Activated CD4-positive, alpha-beta T cell treated with anti-CD3 and anti-CD28 coated beads, Interleukin-2, amount 10 ng/mL, durations not matched to agents 24 days and 14 days (primary cell): ENCODE data around the gene DNMBP. TPM values are rescaled to one million over a fixed set of nuclear protein-coding genes. Genes with fewer than 3 reads are reported as not detected.
"Not testable (repeated sequence)": the region's sequence is repeated elsewhere in the genome, so short reads cannot be mapped to it uniquely, and the experiment has no call there.

Experiments
- DNase-seq: peaks from one replicate; pipeline ENCODE4 v3.0.0; 2022
- H3K27ac Mint-ChIP-seq: one replicate; pipeline ENCODE4 v1.8.0; 2022; ENCODE audit warnings: mild to moderate bottlenecking, mixed read lengths
- H3K27me3 Mint-ChIP-seq: one replicate; pipeline ENCODE4 v1.8.0; 2022; ENCODE audit warnings: mixed read lengths
- H3K36me3 Mint-ChIP-seq: one replicate; pipeline ENCODE4 v1.8.0; 2022; ENCODE audit warnings: low read depth, mild to moderate bottlenecking, mixed read lengths
- H3K4me1 Mint-ChIP-seq: one replicate; pipeline ENCODE4 v1.8.0; 2021; ENCODE audit warnings: mixed read lengths
- H3K4me3 Mint-ChIP-seq: one replicate; pipeline ENCODE4 v1.8.0; 2022; ENCODE audit warnings: mild to moderate bottlenecking, moderate library complexity, mixed read lengths
- H3K9me3 Mint-ChIP-seq: one replicate; pipeline ENCODE4 v1.8.0; 2021; ENCODE audit warnings: mixed read lengths
- intact Hi-C: fragments of 100-400 bp; cut with micrococcal nuclease; formaldehyde crosslinking; loops from one replicate; pipeline ENCODE4 v1.15.1; 2023
- total RNA-seq: library from RNA; stranded (reverse); gene quantifications from 2 replicates; pipeline ENCODE4 v1.2.3, GENCODE V29; 2022

DNMBP gene
- total RNA-seq, 1 donor from 2014 or later = 1.3 TPM

DNA sequence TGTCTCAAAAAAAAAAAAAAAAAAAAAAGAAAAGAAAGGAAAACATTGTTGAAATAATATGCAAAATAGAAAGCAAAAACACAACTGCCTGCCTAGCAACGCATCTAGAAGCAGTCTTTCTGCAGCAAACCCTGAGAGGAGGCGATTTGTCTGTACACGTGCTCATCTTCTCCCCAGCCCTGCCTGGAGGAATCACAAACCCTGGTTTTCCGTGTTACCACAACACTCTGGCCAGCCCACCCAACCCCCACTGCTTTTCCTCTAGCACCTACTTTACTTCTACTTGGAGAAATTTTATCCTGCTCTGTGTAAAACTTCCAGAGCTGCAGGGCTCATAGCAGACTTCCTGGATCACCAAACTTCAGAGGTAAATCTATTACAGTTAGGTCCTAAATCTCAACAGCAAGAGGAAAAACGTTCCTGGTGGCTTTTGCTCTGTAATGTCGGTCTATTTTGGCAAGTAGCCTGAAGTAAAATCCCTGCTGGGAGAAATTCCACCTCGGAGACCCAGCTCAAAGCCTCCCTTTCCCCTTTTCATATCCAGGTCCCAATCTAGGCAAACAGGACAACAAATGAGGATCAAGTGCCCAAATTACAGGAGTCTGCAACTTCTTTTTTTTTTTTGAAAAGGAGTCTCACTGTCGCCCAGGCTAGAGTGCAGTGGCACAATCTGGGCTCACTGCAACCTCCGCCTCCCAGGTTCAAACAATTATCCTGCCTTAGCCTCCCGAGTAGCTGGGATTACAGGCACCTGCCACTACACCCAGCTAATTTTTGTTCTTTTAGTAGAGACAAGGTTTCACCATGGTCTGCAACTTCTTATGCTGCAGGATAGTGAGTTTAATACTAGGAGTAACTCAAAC is 91.6 kb downstream of the DNMBP start:
- DNase-seq = no peak
- H3K4me3 Mint-ChIP-seq = no peak overlapping the region
- H3K9me3 Mint-ChIP-seq = no peaks in the 10 kb centered on the region
- intact Hi-C loops = no loop called here
- peaks cover 3% of the 10 kb centered on the region for H3K4me1 Mint-ChIP-seq
- no peaks in the 10 kb centered on the region for H3K36me3 Mint-ChIP-seq
- H3K27ac Mint-ChIP-seq = no peak overlapping the region
- H3K27me3 Mint-ChIP-seq = no peaks in the 10 kb centered on the region

GRCh38 chr10:99916776-99917175 is 93.0 kb downstream of the DNMBP start:
- H3K27ac Mint-ChIP-seq = no peak overlapping the region
- no peaks in the 10 kb centered on the region for H3K27me3 Mint-ChIP-seq
- H3K9me3 Mint-ChIP-seq = no peaks in the 10 kb centered on the region
- intact Hi-C loops = no loop called here
- H3K36me3 Mint-ChIP-seq = no peaks in the 10 kb centered on the region
- H3K4me3 Mint-ChIP-seq = no peak overlapping the region
- no peak for DNase-seq
- H3K4me1 Mint-ChIP-seq = no peaks in the 10 kb centered on the region

- no peaks in the 10 kb centered on the region for H3K4me1 Mint-ChIP-seq
- no peak for DNase-seq
- H3K4me3 Mint-ChIP-seq = no peak overlapping the region
- no peaks in the 10 kb centered on the region for H3K36me3 Mint-ChIP-seq
- H3K27me3 Mint-ChIP-seq = no peaks in the 10 kb centered on the region
- H3K27ac Mint-ChIP-seq = no peak overlapping the region
- intact Hi-C loops = no loop called here
- H3K9me3 Mint-ChIP-seq = no peaks in the 10 kb centered on the region
These were observed 94.3 kb downstream of the DNMBP start for GRCh38 chr10:99915414-99915813.

DNA sequence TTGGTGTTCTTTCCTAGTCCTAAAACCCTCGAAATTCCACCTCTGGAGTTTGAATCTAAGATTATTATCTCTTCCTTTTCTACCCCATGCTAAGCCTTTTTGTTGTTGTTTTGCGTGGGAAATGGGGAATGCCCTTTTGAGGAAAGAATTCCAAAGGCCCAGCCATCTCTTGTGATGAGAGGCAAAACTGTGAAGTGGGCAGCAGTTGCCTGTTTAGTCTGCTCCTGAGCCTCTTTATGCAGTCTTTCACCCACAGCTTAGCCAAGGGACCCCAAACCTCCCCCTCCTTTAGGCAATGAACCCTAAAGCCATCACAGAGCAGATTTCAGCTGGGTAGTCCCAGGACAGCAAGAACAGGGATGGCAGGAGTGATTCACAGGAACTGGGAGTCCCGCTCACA is 95.5 kb downstream of the DNMBP start:
- H3K27me3 Mint-ChIP-seq = no peaks in the 10 kb centered on the region
- no peaks in the 10 kb centered on the region for H3K4me1 Mint-ChIP-seq
- intact Hi-C loops = no loop called here
- no peak for DNase-seq
- H3K27ac Mint-ChIP-seq = no peak overlapping the region
- no peaks in the 10 kb centered on the region for H3K36me3 Mint-ChIP-seq
- H3K4me3 Mint-ChIP-seq = no peak overlapping the region
- no peaks in the 10 kb centered on the region for H3K9me3 Mint-ChIP-seq

DNA sequence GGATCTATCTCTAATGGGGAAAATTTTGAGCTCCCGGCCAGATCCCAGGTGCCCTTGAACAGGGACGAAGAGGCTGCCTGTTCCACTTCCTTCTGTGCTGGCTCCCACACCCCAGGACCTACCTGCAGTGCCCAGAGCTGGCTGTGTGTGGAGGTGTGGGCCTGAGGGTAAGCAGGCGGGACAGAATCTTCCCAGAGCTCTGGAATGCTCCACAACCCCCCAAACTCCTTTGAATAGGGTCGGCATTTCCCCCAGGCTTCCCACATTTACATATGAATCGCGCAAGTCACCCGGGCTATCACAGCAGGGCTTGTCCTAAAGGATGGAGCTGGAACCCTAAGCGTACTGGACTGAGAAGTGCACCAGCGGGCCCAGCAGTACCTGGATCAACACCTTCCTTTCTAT is 95.9 kb downstream of the DNMBP start:
- Mint-ChIP-seq H3K36me3 (no peaks in the 10 kb centered on the region), H3K27ac (no peak overlapping the region), H3K4me1 (peaks cover 2% of the 10 kb centered on the region), H3K4me3 (no peak overlapping the region), H3K27me3 (no peaks in the 10 kb centered on the region), H3K9me3 (no peaks in the 10 kb centered on the region)
- no peak for DNase-seq
- intact Hi-C loops = no loop called here

GRCh38 chr10:99912041-99912440 is 97.7 kb downstream of the DNMBP start:
- intact Hi-C loops = no loop called here
- H3K27ac Mint-ChIP-seq = no peak overlapping the region
- H3K4me3 Mint-ChIP-seq = no peak overlapping the region
- DNase-seq = no peak
- H3K4me1 Mint-ChIP-seq = peaks cover 5% of the 10 kb centered on the region
- H3K9me3 Mint-ChIP-seq = no peaks in the 10 kb centered on the region
- H3K36me3 Mint-ChIP-seq = peaks cover 3% of the 10 kb centered on the region
- no peaks in the 10 kb centered on the region for H3K27me3 Mint-ChIP-seq

GRCh38 chr10:99908512-99908911 is 101.2 kb downstream of the DNMBP start:
- H3K4me3 Mint-ChIP-seq = no peak overlapping the region
- intact Hi-C loops = no loop called here
- peaks cover 5% of the 10 kb centered on the region for H3K4me1 Mint-ChIP-seq
- peaks cover 3% of the 10 kb centered on the region for H3K36me3 Mint-ChIP-seq
- DNase-seq = peak; percentile 58
- H3K9me3 Mint-ChIP-seq = no peaks in the 10 kb centered on the region
- H3K27ac Mint-ChIP-seq = no peak overlapping the region
- H3K27me3 Mint-ChIP-seq = no peaks in the 10 kb centered on the region

DNA sequence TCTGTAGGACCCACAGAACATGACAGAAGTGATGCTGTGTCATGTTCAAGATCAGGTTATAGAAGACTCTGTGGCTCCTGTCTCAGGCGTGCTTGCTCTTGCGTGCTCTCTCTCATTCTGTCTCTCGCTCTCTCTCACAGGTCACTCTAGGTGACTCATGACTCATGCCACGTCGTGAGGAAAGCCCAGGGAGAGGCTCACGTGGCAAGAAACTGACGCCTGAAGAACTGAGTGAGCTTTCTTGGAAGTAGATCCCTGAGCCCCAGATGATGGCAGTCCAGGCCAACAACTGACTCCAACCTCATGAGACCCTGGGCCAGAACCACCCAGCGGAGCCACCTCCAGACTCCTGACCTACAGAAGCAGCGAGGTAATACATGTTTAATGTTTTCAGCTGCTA is 103.3 kb downstream of the DNMBP start:
- no peaks in the 10 kb centered on the region for H3K9me3 Mint-ChIP-seq
- H3K27ac Mint-ChIP-seq = no peak overlapping the region
- peaks cover 3% of the 10 kb centered on the region for H3K36me3 Mint-ChIP-seq
- peaks cover 5% of the 10 kb centered on the region for H3K4me1 Mint-ChIP-seq
- no peaks in the 10 kb centered on the region for H3K27me3 Mint-ChIP-seq
- DNase-seq = no peak
- H3K4me3 Mint-ChIP-seq = no peak overlapping the region
- intact Hi-C loops = no loop called here

- Mint-ChIP-seq H3K4me3 (no peak overlapping the region), H3K4me1 (peaks cover 5% of the 10 kb centered on the region), H3K27ac (no peak overlapping the region), H3K36me3 (peaks cover 3% of the 10 kb centered on the region), H3K27me3 (no peaks in the 10 kb centered on the region), H3K9me3 (no peaks in the 10 kb centered on the region)
- no peak for DNase-seq
- intact Hi-C loops = no loop called here
These were observed 103.8 kb downstream of the DNMBP start for GRCh38 chr10:99905971-99906370.

- Mint-ChIP-seq H3K9me3 (no peaks in the 10 kb centered on the region), H3K27me3 (no peaks in the 10 kb centered on the region), H3K4me1 (no peaks in the 10 kb centered on the region), H3K36me3 (no peaks in the 10 kb centered on the region), H3K27ac (no peak overlapping the region), H3K4me3 (no peak overlapping the region)
- intact Hi-C loops = no loop called here
- DNase-seq = no peak
These were observed 113.9 kb downstream of the DNMBP start for GRCh38 chr10:99895867-99896266.

- H3K9me3 Mint-ChIP-seq, DNase-seq, H3K27me3 Mint-ChIP-seq, H3K27ac Mint-ChIP-seq, intact Hi-C loops, H3K4me3 Mint-ChIP-seq, H3K36me3 Mint-ChIP-seq, H3K4me1 Mint-ChIP-seq: not testable (repeated sequence)
These were observed 114.7 kb downstream of the DNMBP start for GRCh38 chr10:99895066-99895465.

DNA sequence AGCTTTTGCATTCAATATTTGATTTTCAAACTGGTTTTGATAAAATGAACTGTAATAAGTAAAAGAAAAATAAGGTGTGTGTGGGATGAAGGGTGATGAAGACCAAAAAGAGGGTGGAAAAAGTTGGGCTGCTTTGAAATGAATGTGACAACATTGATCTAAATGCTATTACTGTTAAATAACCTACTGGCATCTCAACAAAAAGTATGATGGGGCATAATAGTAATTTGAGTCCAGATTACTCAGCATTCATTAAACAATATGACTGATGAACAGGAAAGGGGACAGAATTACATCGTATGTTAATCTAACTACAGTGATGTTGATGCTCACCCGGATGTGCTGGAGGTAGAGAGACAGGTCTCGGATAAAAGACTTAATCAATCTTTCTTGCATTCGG is 115.1 kb downstream of the DNMBP start:
- no peaks in the 10 kb centered on the region for H3K4me1 Mint-ChIP-seq
- no peaks in the 10 kb centered on the region for H3K9me3 Mint-ChIP-seq
- no peak overlapping the region for H3K27ac Mint-ChIP-seq
- no peak overlapping the region for H3K4me3 Mint-ChIP-seq
- H3K27me3 Mint-ChIP-seq = no peaks in the 10 kb centered on the region
- DNase-seq = no peak
- no peaks in the 10 kb centered on the region for H3K36me3 Mint-ChIP-seq
- intact Hi-C loops = no loop called here

DNA sequence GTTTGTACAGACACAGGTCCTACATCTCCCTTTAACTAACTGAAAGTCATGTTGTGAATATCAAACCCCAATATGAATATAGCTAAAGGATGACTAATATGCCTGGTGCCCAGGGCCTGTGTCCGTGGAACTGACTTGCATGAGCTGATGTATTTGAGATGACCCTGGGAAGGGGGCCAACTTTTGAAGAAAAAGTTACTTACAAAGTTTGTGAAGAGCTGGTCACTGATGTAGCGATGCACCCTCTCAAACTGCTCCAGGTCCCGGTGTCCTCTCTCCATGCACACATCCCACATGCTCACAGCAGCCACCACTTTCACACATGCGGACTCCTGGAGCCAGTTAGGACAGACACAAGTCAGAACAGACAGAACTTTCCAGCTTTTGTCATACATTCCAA is 121.1 kb downstream of the DNMBP start:
- Mint-ChIP-seq H3K27ac (no peak overlapping the region), H3K4me3 (no peak overlapping the region), H3K9me3 (no peaks in the 10 kb centered on the region), H3K27me3 (no peaks in the 10 kb centered on the region), H3K36me3 (no peaks in the 10 kb centered on the region), H3K4me1 (no peaks in the 10 kb centered on the region)
- intact Hi-C loops = no loop called here
- no peak for DNase-seq

DNA sequence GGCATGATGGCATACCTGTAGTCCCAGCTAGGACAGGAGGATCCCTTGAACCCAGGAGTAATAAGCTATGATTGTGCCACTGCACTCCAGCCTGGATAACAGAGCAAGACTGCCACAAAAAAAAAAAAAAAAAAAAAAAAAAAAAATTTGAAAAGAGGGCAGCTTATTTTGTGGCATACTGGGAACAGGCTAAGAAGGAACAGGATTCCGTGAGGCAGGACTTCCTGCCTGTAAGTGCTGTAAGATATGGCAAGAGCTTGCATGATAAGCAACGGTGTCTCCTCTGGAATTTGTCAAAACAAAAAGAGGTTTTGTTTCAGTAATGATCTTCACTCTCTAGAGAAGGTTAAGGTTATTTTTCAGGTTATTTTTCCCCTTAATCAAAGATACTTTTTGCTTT is 126.2 kb downstream of the DNMBP start:
- peaks cover 2% of the 10 kb centered on the region for H3K36me3 Mint-ChIP-seq
- no peak overlapping the region for H3K4me3 Mint-ChIP-seq
- peaks cover 5% of the 10 kb centered on the region for H3K4me1 Mint-ChIP-seq
- DNase-seq = no peak
- no peak overlapping the region for H3K27ac Mint-ChIP-seq
- H3K27me3 Mint-ChIP-seq = no peaks in the 10 kb centered on the region
- intact Hi-C loops = no loop called here
- H3K9me3 Mint-ChIP-seq = no peaks in the 10 kb centered on the region

DNA sequence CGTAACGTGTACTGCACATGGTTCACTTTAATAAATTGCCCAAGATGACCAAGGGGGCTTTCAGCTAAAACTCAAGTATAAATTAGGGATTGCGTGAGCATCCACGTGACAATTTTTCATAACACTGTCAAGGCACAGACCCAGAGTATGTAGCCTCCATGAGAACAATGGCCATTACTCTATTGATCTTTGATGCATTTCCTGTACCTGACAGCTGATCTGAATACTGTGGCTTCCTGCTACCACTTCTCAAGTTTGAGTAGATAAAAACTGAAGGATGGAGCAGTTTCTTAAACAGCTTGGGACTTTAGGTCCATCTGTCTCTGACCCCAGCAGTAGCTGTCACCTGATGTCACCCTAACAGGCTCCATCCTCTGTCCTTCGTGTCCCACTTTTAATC is 128.4 kb downstream of the DNMBP start:
- Mint-ChIP-seq H3K27me3 (no peaks in the 10 kb centered on the region), H3K36me3 (peaks cover 2% of the 10 kb centered on the region), H3K4me3 (no peak overlapping the region), H3K27ac (no peak overlapping the region), H3K9me3 (no peaks in the 10 kb centered on the region), H3K4me1 (peaks cover 7% of the 10 kb centered on the region)
- intact Hi-C loops = no loop called here
- DNase-seq = no peak
